ENCODE results near the gene MATN3. TPM values are rescaled to one million over a fixed set of nuclear protein-coding genes. Genes with fewer than 3 reads are reported as not detected.

Gene MATN3
- total RNA-seq, 4 donors from 2014 or later, result 0.28 to 9.1 (median 1.5) TPM

- no peak for TF ChIP-seq CTCF (IDR thresholded peaks at IDR 0.05)
- ATAC-seq (ENCODE audit: low FRiP score) (no peak), DNase-seq (ENCODE audit: low spot score) (no peak)
Measured at GRCh38 chr2:19955544-19956422, 56.7 kb downstream of the MATN3 start.

- ATAC-seq (ENCODE audit: low FRiP score) (no peak), DNase-seq (ENCODE audit: low spot score) (no peak)
- TF ChIP-seq CTCF (IDR thresholded peaks at IDR 0.05), result no peak
Measured at GRCh38 chr2:19949071-19949470, 63.4 kb downstream of the MATN3 start.

- no peak for DNase-seq (ENCODE audit: low spot score)
- TF ChIP-seq CTCF (IDR thresholded peaks at IDR 0.05), result no peak
- no peak for ATAC-seq (ENCODE audit: low FRiP score)
Measured at GRCh38 chr2:19947184-19947940, 65.1 kb downstream of the MATN3 start.

GRCh38 chr2:19944205-19944845, 68.1 kb downstream of the MATN3 start:
- no peak for DNase-seq (ENCODE audit: low spot score)
- no peak for TF ChIP-seq CTCF (IDR thresholded peaks at IDR 0.05)

GRCh38 chr2:19943189-19943588, 69.3 kb downstream of the MATN3 start:
- TF ChIP-seq CTCF (IDR thresholded peaks at IDR 0.05), result no peak
- no peak for ATAC-seq (ENCODE audit: low FRiP score)

More at GRCh38 chr2:19944205-19944845, 68.1 kb downstream of the MATN3 start:
- ATAC-seq (ENCODE audit: low FRiP score), result no peak

GRCh38 chr2:19942199-19942598, 70.3 kb downstream of the MATN3 start:
- TF ChIP-seq CTCF (IDR thresholded peaks at IDR 0.05), result no peak
- DNase-seq (ENCODE audit: low spot score), result no peak
- no peak for ATAC-seq (ENCODE audit: low FRiP score)

More at GRCh38 chr2:19943189-19943588, 69.3 kb downstream of the MATN3 start:
- no peak for DNase-seq (ENCODE audit: low spot score)

Other genes starting within 250 kb of the MATN3 start
- gene TTC32, start 110.7 kb downstream of the MATN3 start, total RNA-seq, result 10 to 100 TPM in 1 of 4 donors, 1 to 10 TPM in 3; 6.0 to 18.1 (median 7.5) TPM
- 10 to 100 TPM in 1 of 4 donors, 1 to 10 TPM in 3; 6.8 to 10.6 (median 8.1) TPM for gene WDR35, start 22.6 kb downstream of the MATN3 start, total RNA-seq
- 100 to 1,000 TPM; 174 to 306 (median 225) TPM for gene LAPTM4A, start 39.0 kb upstream of the MATN3 start, total RNA-seq
- gene SDC1, start 212.5 kb upstream of the MATN3 start, total RNA-seq, result 1 to 10 TPM in 3 of 4 donors, under 1 TPM in 1; 0.50 to 5.4 (median 1.6) TPM

All from omental fat pad (tissue), 4 donors.